ENCODE measurements around the gene CDC20.

DNA sequence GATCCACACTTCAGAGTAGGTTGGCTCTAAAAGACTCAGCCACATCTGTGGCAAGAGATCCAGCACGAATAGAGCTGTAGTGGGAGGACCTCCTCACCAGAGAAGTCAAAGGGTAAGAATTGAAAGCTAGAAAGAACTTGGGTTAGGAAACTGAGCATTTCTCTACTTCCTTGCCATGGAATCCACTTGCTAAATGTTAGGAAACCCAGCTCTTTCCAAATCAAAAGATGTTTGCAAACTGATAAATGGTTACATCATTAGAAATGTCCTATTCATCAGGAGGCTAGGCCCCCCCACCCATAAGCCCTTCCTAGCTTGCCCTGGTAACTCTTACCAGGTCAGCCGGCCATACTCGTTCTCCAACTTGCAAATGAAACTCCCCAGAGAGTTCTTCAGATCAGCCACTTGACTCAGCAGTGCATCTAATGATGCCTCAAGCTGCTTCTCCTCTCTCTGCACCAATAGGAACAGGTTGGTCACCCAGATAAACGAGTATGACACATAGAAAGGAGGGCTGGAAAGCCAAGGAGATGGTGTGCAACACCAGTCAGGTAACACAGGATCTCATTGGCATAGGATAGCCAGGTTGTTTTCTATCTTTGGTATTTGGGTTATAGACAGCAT is 29.3 kb downstream of the CDC20 start:
- TF ChIP-seq CTCF (conservative IDR thresholded peaks at IDR 0.05; ENCODE audit: low read length) (no peak), EZH2phosphoT487 (IDR thresholded peaks at IDR 0.05; ENCODE audit: borderline replicate concordance) (no peak)
